ENCODE data around the gene EFNB1.
A peak's percentile ranks its signal among the peaks of the same experiment; 100 is the strongest.

The EFNB1 gene

DNA sequence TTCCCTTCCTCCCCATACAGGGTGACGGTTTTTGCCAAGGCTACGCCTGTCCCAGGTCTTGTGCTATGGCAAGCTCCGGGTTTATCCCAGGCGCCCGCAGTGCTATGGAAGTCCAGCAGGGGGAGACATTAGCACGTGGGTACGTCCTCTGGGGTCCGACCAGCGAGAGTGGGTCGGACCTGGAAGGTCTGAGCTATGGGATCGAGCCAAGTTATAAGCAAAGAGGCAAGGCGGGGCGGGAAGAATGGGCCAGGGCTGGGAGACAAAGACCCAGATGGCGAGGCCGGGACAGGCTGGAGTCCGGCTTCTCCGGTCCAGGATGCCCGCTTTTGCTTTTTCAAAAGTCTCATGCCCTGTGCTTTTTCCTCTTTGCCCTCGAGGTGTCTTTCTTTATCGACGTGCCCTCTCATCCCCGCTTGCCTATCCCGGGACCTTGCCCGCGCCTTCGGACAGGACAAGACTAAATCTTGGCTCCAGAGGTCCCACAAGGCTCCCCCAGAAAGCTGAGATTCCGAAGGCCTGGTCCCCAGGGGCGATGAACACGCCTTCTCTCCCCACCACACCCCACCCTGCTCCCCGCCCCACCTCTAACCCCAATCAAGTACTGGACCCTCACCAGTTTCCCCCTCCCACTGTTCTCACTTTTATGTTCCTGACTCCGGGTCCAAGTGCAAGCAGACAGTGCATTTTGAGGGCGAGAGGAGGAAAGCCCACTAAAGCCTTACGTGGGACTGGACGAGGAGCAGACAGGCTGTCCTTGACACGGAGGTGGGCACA lies 785 bp upstream of the EFNB1 start:
- peak; percentile 85 for DNase-seq

DNA sequence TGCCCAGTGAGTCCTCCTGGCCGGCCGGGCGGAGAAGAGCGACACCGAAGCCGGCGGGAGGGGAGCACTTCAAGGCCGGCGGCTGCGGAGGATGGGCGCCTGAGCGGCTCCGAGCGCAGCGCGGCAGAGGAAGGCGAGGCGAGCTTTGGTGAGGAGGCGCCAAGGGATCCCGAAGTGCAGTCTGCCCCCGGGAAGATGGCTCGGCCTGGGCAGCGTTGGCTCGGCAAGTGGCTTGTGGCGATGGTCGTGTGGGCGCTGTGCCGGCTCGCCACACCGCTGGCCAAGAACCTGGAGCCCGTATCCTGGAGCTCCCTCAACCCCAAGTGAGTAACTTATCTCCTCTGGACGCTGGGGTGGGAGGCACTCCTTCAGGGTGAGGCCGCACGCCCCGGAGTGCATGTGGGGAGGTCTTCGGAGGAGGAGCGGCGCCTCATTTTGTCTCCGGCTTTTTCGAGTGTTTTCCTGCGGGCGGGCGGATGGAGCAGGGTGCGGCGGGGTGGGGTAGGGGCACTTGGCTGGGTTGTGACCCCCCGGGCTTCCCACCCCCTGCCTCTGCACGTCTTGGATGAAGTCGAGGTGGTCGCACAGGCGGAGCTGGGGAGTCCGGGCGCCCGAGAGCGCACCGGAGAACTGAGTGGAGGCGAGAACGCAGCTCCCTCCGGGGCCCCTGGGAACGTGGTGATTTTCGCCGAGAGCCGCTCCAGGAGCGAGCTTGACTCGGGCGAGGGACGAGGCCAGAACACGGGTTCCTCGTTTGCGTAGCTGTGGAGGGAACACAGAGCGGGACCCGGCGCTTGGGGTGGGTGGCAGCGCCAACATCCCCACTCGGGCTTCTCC lies 979 bp downstream of the EFNB1 start:
- no peak for DNase-seq

GRCh38 chrX:68830419-68831404 lies 1.9 kb downstream of the EFNB1 start:
- DNase-seq, result peak; percentile 48

DNA sequence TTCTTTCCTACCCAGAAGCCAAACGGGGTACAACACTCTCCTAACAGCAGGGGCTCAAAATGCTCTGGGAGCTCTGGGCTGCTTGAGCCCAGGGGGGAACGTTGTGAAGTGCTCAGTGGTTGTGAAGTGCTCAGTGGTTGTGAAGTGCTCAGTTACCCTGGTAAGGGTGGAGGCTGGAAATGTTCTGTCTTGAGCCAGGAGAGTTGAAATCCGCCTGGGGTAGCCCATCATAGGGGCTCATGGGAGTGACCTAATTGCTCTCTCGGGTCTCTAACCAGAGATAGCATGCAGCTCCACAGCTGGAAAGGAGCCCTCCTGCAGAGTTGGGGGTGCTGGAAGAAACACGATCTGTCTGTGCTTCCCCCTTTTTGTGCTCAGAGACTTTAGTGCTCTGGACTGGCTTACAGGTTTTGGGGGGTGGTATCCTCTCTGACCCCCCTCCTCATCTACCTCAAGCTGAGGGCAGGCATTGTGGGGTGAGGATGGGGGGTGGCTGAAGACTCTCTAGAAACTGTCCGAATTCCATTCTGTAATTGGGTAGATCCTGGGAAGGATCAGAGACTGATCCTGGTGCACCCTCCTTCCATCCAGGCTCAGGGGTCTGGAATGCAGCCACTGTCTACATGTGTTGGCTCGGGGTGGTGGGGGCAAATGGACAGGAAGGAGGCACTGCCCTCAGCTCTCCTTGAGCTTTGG lies 2.7 kb downstream of the EFNB1 start:
- DNase-seq, result peak; percentile 36

DNA sequence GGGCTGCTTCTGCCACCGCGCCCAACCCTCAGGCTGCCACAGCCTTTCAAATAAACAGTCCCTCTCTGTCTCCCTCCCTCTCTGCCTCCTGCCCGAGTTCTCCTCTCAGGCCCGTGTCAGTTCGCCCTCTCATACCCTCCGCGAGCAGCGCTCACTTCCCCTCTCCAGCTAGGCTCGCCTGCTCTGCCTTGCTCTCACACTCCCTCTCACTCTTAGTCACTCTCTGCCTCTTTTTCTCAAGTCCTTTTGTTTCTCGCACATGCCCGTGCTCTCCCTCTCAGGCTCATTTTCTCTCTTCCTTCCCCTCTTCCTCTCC lies 3.2 kb downstream of the EFNB1 start:
- DNase-seq, result peak; percentile 43

DNA sequence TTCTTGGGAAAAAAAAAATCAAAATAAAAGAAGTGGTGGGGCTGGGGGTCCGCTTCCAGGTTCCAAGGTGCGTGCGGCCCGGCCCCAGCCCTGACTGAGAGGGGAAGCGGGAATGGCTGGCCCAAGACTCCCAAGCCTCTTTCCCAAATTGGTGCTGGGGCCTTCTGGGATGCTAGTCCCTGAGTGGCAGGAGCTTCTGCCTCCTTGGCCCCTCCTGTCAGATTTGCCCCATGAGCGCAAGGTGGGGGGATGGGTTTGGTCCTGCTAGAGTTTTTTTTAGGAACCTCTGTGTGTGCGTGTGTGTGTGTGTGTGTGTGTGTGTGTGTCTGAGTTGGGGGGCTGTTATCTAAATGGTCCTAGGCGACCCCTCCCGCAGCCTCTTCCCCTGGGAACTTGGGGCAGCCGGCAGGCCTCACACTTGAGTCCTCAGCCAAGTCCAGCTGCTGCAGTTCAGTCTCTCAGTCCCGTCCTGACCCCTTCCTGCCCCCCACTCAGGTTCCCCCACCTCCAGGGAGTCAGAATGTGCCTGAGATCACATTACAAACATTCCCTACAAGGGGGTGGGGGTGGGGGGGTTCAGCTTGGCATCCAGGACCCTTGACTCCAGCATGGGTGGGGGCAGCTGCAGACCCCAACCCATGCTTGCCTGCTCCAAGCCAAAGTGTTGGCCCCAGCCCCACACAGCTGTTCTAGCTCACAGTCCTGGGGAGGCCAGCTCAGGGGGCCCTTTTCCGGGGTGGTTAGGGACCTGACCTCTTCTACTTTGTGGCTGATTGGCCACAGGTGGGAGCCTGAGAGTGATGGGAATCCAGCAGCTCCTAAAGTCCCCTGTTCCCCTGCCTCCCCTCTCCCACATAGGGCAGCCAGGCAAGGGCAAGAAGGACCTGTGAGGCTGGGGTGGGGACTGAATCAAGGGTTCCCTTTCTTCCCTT lies 4.0 kb downstream of the EFNB1 start:
- no peak for DNase-seq

DNA sequence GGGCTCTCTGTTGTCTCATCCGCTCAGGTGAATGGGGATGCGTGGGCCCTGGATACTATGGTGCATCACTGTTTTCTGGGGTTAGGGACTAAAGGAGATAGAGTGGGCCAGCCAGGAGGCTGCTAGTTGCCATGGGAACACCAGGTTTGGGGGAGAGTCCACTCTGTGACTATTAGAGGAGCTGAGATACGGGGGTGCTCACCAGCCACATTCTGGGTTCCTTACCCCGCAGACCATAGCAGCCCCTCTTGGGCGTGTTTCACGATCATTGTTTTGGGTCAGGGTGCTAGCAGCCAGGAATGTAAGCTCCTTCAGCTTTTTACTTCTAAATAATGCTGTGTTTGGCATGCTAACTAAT lies 4.6 kb downstream of the EFNB1 start:
- DNase-seq, result no peak

DNA sequence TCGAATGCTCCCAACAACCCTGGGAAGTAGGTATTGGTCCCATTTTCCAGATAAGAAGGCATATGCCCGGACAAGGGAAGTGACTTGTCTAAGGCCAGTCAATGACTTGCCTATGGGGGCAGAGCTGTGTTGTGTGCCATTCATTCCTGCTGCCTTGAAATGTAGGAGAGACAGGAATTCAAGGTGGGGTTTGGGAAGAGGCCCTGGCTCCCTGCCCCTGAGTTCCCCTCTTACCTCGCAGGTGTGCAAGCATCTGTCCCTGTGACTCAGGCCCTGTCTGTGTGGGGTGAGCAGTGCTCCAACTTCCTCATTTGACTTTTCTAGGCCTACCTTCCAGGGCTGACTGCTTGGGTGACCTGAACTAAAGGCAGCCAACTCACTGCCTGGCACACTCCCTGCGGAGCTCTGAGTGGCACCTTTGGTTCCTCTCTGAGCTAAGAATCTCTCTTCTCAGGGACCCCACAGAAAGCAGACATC lies 5.1 kb downstream of the EFNB1 start:
- no peak for DNase-seq

DNA sequence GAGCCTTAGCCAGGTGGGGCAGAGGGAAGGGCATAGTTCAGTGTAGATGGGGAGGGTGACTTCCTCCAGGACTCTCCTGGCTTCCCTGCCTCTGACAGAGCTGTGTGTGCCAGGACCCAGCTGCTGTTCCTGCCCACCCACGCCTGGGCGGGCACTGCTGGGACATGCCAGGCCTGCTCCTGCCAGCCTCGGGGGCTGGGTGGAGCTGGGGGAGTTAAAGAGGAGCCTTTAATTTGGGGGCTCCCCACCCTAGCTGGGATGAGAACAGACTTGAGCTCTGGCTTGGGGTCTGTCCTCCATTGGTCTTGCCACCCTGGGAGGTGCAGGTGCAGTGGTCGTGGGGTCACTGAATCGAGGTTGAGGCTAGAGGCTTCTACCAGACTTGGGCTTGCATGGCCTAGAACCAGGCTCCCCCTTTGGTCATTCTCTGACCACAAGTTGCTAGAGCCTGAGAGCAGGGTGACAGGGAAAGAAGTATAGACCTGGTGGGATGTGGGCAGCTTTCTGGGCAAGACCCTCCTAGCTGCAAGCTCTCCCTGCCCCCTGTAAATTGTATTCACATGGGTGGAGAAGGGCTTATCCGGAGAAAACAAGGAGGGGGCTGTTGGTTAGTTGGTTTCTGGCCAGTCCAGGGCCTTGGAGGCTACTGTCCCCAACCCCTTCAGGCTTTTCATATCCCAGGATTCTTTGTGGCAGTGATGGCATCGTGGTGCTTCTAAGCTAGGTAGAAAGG lies 5.7 kb downstream of the EFNB1 start:
- DNase-seq, result no peak

DNA sequence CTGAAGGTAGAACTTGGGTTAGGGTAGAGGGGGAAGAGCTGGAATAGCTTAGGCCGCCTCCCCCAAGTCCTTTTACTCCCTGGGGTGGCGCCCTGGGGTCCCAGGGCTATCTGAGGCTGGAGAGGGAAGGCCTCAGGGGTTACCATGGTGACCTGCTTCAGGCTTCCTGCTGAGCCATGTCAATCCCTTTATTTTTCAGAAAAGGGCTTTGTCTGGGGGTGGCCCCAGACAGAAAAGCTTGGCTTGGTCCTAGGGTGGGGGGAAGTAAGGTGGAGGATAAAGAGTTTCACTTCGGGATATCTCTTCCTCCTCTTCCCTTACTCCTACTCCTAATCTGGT lies 6.3 kb downstream of the EFNB1 start:
- DNase-seq, result no peak

DNA sequence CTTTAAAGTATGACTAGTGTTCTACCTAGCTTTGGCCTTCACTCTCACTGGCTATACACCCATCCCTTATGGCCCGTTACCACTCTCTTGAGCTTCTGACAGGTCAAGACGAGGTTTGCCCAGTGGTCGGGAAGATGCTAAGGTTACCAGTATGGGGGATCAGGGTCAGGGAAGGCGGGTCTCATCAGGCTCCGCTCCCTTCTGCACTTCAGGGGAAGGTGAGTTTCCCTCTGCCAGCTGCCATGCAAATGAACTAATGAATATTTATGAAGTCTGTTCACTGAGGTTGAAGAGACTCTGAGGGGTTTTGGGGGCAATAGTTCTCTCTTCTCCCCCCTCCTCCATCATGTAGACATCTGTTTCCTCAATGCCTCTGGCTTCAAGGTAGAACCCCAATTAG lies 6.6 kb downstream of the EFNB1 start:
- DNase-seq, result no peak

GRCh38 chrX:68837119-68837518 lies 8.3 kb downstream of the EFNB1 start:
- DNase-seq, result no peak

GRCh38 chrX:68838571-68838910 lies 9.7 kb downstream of the EFNB1 start:
- no peak for DNase-seq

DNA sequence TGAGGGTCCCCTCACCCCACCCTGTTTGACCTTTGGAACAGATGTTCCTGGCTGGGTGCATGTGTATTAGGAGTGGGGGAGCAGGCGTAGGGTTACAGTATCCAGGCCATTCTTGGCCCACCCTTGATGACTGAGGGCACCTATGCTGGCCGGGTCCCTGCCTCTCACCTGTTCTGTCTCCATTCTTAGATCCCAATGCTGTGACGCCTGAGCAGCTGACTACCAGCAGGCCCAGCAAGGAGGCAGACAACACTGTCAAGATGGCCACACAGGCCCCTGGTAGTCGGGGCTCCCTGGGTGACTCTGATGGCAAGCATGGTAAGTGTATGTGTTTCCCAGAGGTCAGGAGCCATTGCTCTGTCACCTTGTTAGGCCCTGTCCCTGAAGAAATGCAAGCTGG lies 10.9 kb downstream of the EFNB1 start:
- no peak for DNase-seq

DNA sequence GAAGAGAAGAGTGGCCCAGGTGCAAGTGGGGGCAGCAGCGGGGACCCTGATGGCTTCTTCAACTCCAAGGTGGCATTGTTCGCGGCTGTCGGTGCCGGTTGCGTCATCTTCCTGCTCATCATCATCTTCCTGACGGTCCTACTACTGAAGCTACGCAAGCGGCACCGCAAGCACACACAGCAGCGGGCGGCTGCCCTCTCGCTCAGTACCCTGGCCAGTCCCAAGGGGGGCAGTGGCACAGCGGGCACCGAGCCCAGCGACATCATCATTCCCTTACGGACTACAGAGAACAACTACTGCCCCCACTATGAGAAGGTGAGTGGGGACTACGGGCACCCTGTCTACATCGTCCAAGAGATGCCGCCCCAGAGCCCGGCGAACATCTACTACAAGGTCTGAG lies 11.4 kb downstream of the EFNB1 start:
- no peak for DNase-seq

GRCh38 chrX:68841251-68842049 lies 12.6 kb downstream of the EFNB1 start:
- no peak for DNase-seq

GRCh38 chrX:68842351-68842750 lies 13.5 kb downstream of the EFNB1 start:
- no peak for DNase-seq

DNA sequence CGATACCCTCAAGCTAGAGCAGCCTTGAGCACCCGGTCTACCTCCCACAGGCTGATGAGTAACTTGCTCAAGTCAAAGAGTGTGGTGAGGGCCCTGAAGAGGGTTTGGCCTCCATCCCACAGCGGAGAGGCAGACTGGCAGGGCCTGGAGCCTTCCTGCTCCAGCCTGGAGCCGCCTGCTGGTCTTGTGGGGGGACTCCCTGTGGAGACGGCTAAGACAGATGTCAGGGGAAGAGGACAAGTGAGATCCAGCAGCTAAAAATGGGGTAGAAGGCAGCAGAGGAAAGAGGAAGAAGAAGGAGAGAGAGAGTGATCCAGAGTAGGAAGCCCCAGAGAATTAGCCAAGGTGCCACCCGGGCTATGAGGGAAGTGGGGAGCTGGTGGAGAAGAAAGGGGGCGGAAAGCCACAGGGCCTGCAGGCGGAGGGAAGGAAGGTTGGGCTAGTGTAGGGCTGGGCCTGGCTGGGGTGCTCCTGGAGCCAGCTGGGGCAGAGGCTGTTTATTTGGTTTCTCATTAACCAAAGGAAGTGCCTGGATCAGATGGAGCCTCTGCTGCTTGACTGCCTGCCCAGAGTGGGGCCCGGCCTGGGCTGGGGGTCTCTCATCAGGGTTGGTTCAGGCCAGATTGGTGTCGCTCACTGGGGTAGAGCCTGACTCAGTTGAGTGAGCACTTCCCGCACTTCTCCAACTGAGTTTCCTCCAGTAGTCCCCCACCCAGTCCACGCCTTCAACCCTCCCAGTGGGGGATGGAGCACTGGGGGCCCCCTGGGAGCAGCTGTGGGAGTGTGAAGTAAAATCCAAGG lies 14.2 kb downstream of the EFNB1 start:
- DNase-seq, result no peak

- no peak for DNase-seq
Measured at GRCh38 chrX:68843992-68844391, 15.2 kb downstream of the EFNB1 start.
